SK-N-SH treated with all-trans-retinoic acid at 6 μM for 48 hours (cell line): ENCODE measurements around the gene AQP3.
"Not testable (repeated sequence)": the region's sequence is repeated elsewhere in the genome, so short reads cannot be mapped to it uniquely, and the experiment has no call there.

Experiments used
- ATAC-seq: fragments of 200-7000 bp; cut with Tn5 transposase; 3 replicates; pipeline ENCODE4 v1.9.1; 2020; ENCODE audit warnings: mild to moderate bottlenecking, moderate library complexity
- ARNTL ChIP-seq: fragments of 450-650 bp; formaldehyde crosslinking; IDR thresholded peaks from 2 replicates; pipeline ENCODE4 v1.5.0; 2020; ENCODE audit warnings: low read depth, mild to moderate bottlenecking, moderate library complexity, borderline replicate concordance
- BACH2 ChIP-seq: fragments of 250-450 bp; sonication (Bioruptor Pico); IDR thresholded peaks from 2 replicates; pipeline ENCODE4 v1.9.0; 2021; ENCODE audit warnings: mild to moderate bottlenecking, borderline replicate concordance
- CREB5 ChIP-seq: fragments of 250-450 bp; sonication (Bioruptor Pico); IDR thresholded peaks from 2 replicates; pipeline ENCODE4 v1.5.1; 2020; ENCODE audit warnings: low read depth, mild to moderate bottlenecking, moderate library complexity
- CSDC2 ChIP-seq: fragments of 250-450 bp; sonication (Bioruptor Pico); IDR thresholded peaks from 2 replicates; pipeline ENCODE4 v1.5.0; 2020; ENCODE audit warnings: mild to moderate bottlenecking, moderate library complexity
- CSRNP3 ChIP-seq: fragments of 250-450 bp; sonication (Bioruptor Pico); IDR thresholded peaks from 2 replicates; pipeline ENCODE4 v1.5.1; 2021; ENCODE audit warnings: mild to moderate bottlenecking, moderate library complexity
- GLIS3 ChIP-seq: fragments of 250-450 bp; sonication (Bioruptor Pico); IDR thresholded peaks from 2 replicates; pipeline ENCODE4 v1.5.0; 2020; ENCODE audit warnings: mild to moderate bottlenecking, moderate library complexity
- ISL1 ChIP-seq: fragments of 250-450 bp; sonication (Bioruptor Pico); IDR thresholded peaks from 2 replicates; pipeline ENCODE4 v2.1.2; 2022; ENCODE audit warnings: mild to moderate bottlenecking, moderate library complexity
- OSR1 ChIP-seq: fragments of 250-450 bp; sonication (Bioruptor Pico); IDR thresholded peaks from 2 replicates; pipeline ENCODE4 v1.8.0; 2022; ENCODE audit warnings: moderate library complexity, mild to moderate bottlenecking, inconsistent platforms
- PATZ1 ChIP-seq: fragments of 250-450 bp; sonication (Bioruptor Pico); IDR thresholded peaks from 2 replicates; pipeline ENCODE4 v1.8.0; 2020; ENCODE audit warnings: mild to moderate bottlenecking, moderate library complexity, borderline replicate concordance
- POU6F1 ChIP-seq: fragments of 250-450 bp; sonication (Bioruptor Pico); IDR thresholded peaks from 2 replicates; pipeline ENCODE4 v1.8.0; 2021; ENCODE audit warnings: low read depth, mild to moderate bottlenecking, moderate library complexity, borderline replicate concordance
- PPARA ChIP-seq: fragments of 250-450 bp; sonication (Bioruptor Pico); IDR thresholded peaks from 2 replicates; pipeline ENCODE4 v1.5.0; 2020; ENCODE audit warnings: mild to moderate bottlenecking, borderline replicate concordance
- RARB ChIP-seq: fragments of 250-450 bp; sonication (Bioruptor Pico); IDR thresholded peaks from 2 replicates; pipeline ENCODE4 v1.8.0; 2021; ENCODE audit warnings: mild to moderate bottlenecking, moderate library complexity
- SNAI2 ChIP-seq: fragments of 250-450 bp; sonication (Bioruptor Pico); IDR thresholded peaks from 2 replicates; pipeline ENCODE4 v1.5.0; 2020; ENCODE audit warnings: mild to moderate bottlenecking, moderate library complexity
- TOX ChIP-seq: fragments of 250-450 bp; sonication (Bioruptor Pico); IDR thresholded peaks from 2 replicates; pipeline ENCODE4 v1.8.0; 2021; ENCODE audit warnings: mild to moderate bottlenecking, moderate library complexity, borderline replicate concordance
- TSHZ2 ChIP-seq: fragments of 250-450 bp; sonication (Bioruptor Pico); IDR thresholded peaks from 2 replicates; pipeline ENCODE4 v1.5.0; 2020; ENCODE audit warnings: mild to moderate bottlenecking, moderate library complexity
- ZC3H10 ChIP-seq: fragments of 250-450 bp; sonication (Bioruptor Pico); IDR thresholded peaks from 2 replicates; pipeline ENCODE4 v1.5.1; 2021; ENCODE audit warnings: mild to moderate bottlenecking, moderate library complexity
- ZFP3 ChIP-seq: fragments of 250-450 bp; sonication (Bioruptor Pico); IDR thresholded peaks from 2 replicates; pipeline ENCODE4 v1.5.0; 2020; ENCODE audit warnings: mild to moderate bottlenecking, moderate library complexity
- ZFP30 ChIP-seq: fragments of 450-650 bp; formaldehyde crosslinking; IDR thresholded peaks from 2 replicates; pipeline ENCODE4 v1.5.0; 2022; ENCODE audit warnings: mild to moderate bottlenecking, moderate library complexity

The AQP3 gene

GRCh38 chr9:33430942-33431341, 16.5 kb downstream of the AQP3 start:
- TF ChIP-seq BACH2 (CRISPR knock-in tag) = no peak
- TF ChIP-seq OSR1 (CRISPR knock-in tag) = no peak
- TF ChIP-seq CREB5 (CRISPR knock-in tag) = no peak
- TF ChIP-seq ARNTL (CRISPR knock-in tag) = no peak
- TF ChIP-seq SNAI2 (CRISPR knock-in tag) = no peak
- no peak for TF ChIP-seq ZFP3 (CRISPR knock-in tag)
- no peak for ATAC-seq

GRCh38 chr9:33429256-33429985, 18.0 kb downstream of the AQP3 start:
- ATAC-seq = no peak; the same call in 2 of the 3 replicates
- TF ChIP-seq TOX (CRISPR knock-in tag) (no peak), ISL1 (no peak), RARB (CRISPR knock-in tag) (no peak)
- TF ChIP-seq, all 23 proteins: peak for 0

GRCh38 chr9:33426843-33427293, 20.5 kb downstream of the AQP3 start:
- TF ChIP-seq CREB5 (CRISPR knock-in tag) (no peak), PPARA (CRISPR knock-in tag) (no peak), PATZ1 (CRISPR knock-in tag) (no peak), CSRNP3 (no peak), CSDC2 (CRISPR knock-in tag) (no peak)

GRCh38 chr9:33425128-33425533, 22.3 kb downstream of the AQP3 start:
- no peak for ATAC-seq
- TF ChIP-seq CSRNP3 = no peak
- TF ChIP-seq TSHZ2 (CRISPR knock-in tag) = no peak
- no peak for TF ChIP-seq PATZ1 (CRISPR knock-in tag)
- no peak for TF ChIP-seq ZC3H10 (CRISPR knock-in tag)
- TF ChIP-seq BACH2 (CRISPR knock-in tag) = no peak
- no peak for TF ChIP-seq SNAI2 (CRISPR knock-in tag)
- no peak for TF ChIP-seq ZFP3 (CRISPR knock-in tag)
- no peak for TF ChIP-seq ARNTL (CRISPR knock-in tag)
- no peak for TF ChIP-seq RARB (CRISPR knock-in tag)
- TF ChIP-seq ZFP30 (CRISPR knock-in tag) = no peak
- no peak for TF ChIP-seq POU6F1 (CRISPR knock-in tag)
- TF ChIP-seq GLIS3 (CRISPR knock-in tag) = no peak
- no peak for TF ChIP-seq OSR1 (CRISPR knock-in tag)
- TF ChIP-seq, all 23 proteins: peak for 0

More at GRCh38 chr9:33426843-33427293, 20.5 kb downstream of the AQP3 start:
- no peak for ATAC-seq

GRCh38 chr9:33424492-33424891, 22.9 kb downstream of the AQP3 start:
- ATAC-seq = not testable (repeated sequence)
